ENCODE data around the gene BEND4.

BEND4 gene

DNA sequence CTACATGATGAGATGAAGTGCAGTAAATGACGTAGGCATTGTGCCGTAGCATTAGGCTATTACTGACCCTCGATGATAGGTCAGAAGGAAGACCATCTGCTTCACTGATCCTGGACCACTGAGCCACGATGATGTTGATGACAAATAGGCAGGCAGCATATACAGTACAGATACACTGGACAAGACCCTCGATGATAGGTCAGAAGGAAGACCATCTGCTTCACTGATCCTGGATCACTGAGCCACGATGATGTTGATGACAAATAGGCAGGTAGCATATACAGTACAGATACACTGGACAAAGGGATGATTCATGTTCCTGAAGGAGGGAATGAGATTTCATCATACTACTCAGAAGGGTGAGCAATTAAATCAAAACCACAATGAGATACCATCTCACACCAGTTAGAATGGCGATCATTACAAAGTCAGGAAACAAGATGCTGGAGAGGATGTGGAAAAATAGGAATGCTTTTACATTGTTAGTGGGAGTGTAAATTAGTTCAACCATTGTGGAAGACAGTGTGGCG lies 50.9 kb downstream of the BEND4 start:
- Histone ChIP-seq H3K9me2 (replicated peaks; ENCODE audit: control insufficient read depth, low read length) (no peaks in the 10 kb centered on the region), H3K9me3 (ENCODE audit: control insufficient read depth, insufficient read depth, low read length) (no peaks in the 10 kb centered on the region), H3K4me1 (ENCODE audit: control insufficient read depth, low read length) (no peaks in the 10 kb centered on the region), H3K4me3 (ENCODE audit: low read length) (no peak overlapping the region), H3K4me2 (ENCODE audit: low read length) (no peak overlapping the region), H3K36me3 (ENCODE audit: control insufficient read depth, low read length) (no peaks in the 10 kb centered on the region), H3K79me2 (ENCODE audit: control insufficient read depth, low read length) (no peaks in the 10 kb centered on the region), H3K27ac (ENCODE audit: low read depth, low read length) (no peak overlapping the region), H3F3A (ENCODE audit: control insufficient read depth, insufficient read depth) (no peaks in the 10 kb centered on the region), H4K20me1 (ENCODE audit: control insufficient read depth, insufficient read depth, low read depth, low read length) (no peaks in the 10 kb centered on the region), H3K27me3 (ENCODE audit: control insufficient read depth, low read length) (no peaks in the 10 kb centered on the region)
- TF ChIP-seq EZH2phosphoT487 (IDR thresholded peaks at IDR 0.05; ENCODE audit: borderline replicate concordance, low read length): no peak
- TF ChIP-seq, protein P1, sequence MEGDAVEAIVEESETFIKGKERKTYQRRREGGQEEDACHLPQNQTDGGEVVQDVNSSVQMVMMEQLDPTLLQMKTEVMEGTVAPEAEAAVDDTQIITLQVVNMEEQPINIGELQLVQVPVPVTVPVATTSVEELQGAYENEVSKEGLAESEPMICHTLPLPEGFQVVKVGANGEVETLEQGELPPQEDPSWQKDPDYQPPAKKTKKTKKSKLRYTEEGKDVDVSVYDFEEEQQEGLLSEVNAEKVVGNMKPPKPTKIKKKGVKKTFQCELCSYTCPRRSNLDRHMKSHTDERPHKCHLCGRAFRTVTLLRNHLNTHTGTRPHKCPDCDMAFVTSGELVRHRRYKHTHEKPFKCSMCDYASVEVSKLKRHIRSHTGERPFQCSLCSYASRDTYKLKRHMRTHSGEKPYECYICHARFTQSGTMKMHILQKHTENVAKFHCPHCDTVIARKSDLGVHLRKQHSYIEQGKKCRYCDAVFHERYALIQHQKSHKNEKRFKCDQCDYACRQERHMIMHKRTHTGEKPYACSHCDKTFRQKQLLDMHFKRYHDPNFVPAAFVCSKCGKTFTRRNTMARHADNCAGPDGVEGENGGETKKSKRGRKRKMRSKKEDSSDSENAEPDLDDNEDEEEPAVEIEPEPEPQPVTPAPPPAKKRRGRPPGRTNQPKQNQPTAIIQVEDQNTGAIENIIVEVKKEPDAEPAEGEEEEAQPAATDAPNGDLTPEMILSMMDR (IDR thresholded peaks at IDR 0.05; ENCODE audit: low read depth, low read length, poor library complexity, severe bottlenecking): no peak

GRCh38 chr4:42088386-42088785 lies 64.1 kb downstream of the BEND4 start:
- Histone ChIP-seq H3K9me2 (replicated peaks; ENCODE audit: control insufficient read depth, low read length) (no peaks in the 10 kb centered on the region), H3K27ac (ENCODE audit: low read depth, low read length) (no peak overlapping the region), H3K9me3 (ENCODE audit: control insufficient read depth, insufficient read depth, low read length) (no peaks in the 10 kb centered on the region), H3K36me3 (ENCODE audit: control insufficient read depth, low read length) (0 out of 2 replicates have a peak, but pooled peaks cover 2% of the 10 kb centered on the region), H3K79me2 (ENCODE audit: control insufficient read depth, low read length) (no peaks in the 10 kb centered on the region), H3K4me1 (ENCODE audit: control insufficient read depth, low read length) (no peaks in the 10 kb centered on the region), H3K4me3 (ENCODE audit: low read length) (no peak overlapping the region), H3F3A (ENCODE audit: control insufficient read depth, insufficient read depth) (no peaks in the 10 kb centered on the region), H4K20me1 (ENCODE audit: control insufficient read depth, insufficient read depth, low read depth, low read length) (no peaks in the 10 kb centered on the region; the same call in 1 of the 2 replicates), H3K27me3 (ENCODE audit: control insufficient read depth, low read length) (no peaks in the 10 kb centered on the region), H3K4me2 (ENCODE audit: low read length) (no peak overlapping the region)
- no peak for TF ChIP-seq EZH2phosphoT487 (IDR thresholded peaks at IDR 0.05; ENCODE audit: borderline replicate concordance, low read length)
- TF ChIP-seq, protein P1 (IDR thresholded peaks at IDR 0.05; ENCODE audit: low read depth, low read length, poor library complexity, severe bottlenecking): no peak

GRCh38 chr4:42083816-42084215 lies 68.6 kb downstream of the BEND4 start:
- Histone ChIP-seq H3K4me2 (ENCODE audit: low read length) (no peak overlapping the region), H3K4me1 (ENCODE audit: control insufficient read depth, low read length) (no peaks in the 10 kb centered on the region), H3K36me3 (ENCODE audit: control insufficient read depth, low read length) (0 out of 2 replicates have a peak, but pooled peaks cover 5% of the 10 kb centered on the region), H4K20me1 (ENCODE audit: control insufficient read depth, insufficient read depth, low read depth, low read length) (no peaks in the 10 kb centered on the region; the same call in 1 of the 2 replicates), H3K9me3 (ENCODE audit: control insufficient read depth, insufficient read depth, low read length) (no peaks in the 10 kb centered on the region), H3F3A (ENCODE audit: control insufficient read depth, insufficient read depth) (no peaks in the 10 kb centered on the region), H3K9me2 (replicated peaks; ENCODE audit: control insufficient read depth, low read length) (no peaks in the 10 kb centered on the region), H3K27me3 (ENCODE audit: control insufficient read depth, low read length) (no peaks in the 10 kb centered on the region), H3K27ac (ENCODE audit: low read depth, low read length) (no peak overlapping the region), H3K4me3 (ENCODE audit: low read length) (no peak overlapping the region), H3K79me2 (ENCODE audit: control insufficient read depth, low read length) (no peaks in the 10 kb centered on the region)
- TF ChIP-seq, protein P1 (IDR thresholded peaks at IDR 0.05; ENCODE audit: low read depth, low read length, poor library complexity, severe bottlenecking): no peak
- no peak for TF ChIP-seq EZH2phosphoT487 (IDR thresholded peaks at IDR 0.05; ENCODE audit: borderline replicate concordance, low read length)

Measured in DOHH2 (cell line).